Endothelial cell of umbilical vein (primary cell): ENCODE data around the gene DENND4A. TPM values are rescaled to one million over a fixed set of nuclear protein-coding genes. Genes with fewer than 3 reads are reported as not detected.

Experiments used
- BruUV-seq: library from RNA; stranded (reverse); fragments of 400-500 nt; replicated peaks from 2 replicates; lab custom pipeline; 2021; lab: Mats Ljungman, UMichigan
- CTCF ChIA-PET: fragments of 300-600, 350-600 bp; sonication (Branson Sonifier 250); formaldehyde crosslinking; loops from one replicate; lab custom pipeline; 2021; ENCODE audit warnings: antibody characterized with exemption, inconsistent platforms; lab: Charles Lee
- POLR2A ChIA-PET: fragments of 300-600, 350-600 bp; sonication (Branson Sonifier 250); formaldehyde crosslinking; loops from one replicate; lab custom pipeline; 2021; ENCODE audit warnings: antibody characterized with exemption, inconsistent platforms; lab: Charles Lee
- DNase-seq: peaks from one replicate; pipeline ENCODE4 v3.0.0-alpha.2; 2011; ENCODE audit warnings: low read depth, low spot score
- FAIRE-seq: peaks from 2 replicates; lab custom pipeline; 2011; peaks lifted over from hg19 to GRCh38; lab: Jason Lieb, UNC
- H2AFZ ChIP-seq: 2 replicates; pipeline ENCODE4 v1.6.0; 2012; ENCODE audit warnings: low read depth, low read length, control low read depth, inconsistent platforms
- H3K27ac ChIP-seq: 2 replicates; pipeline ENCODE4 v1.5.1; 2011; ENCODE audit warnings: low read depth, mild to moderate bottlenecking, control low read depth, low read length, moderate library complexity; ENCODE audit not compliant: insufficient read depth
- H3K27me3 ChIP-seq, 2 experiments: 2 replicates each; pipeline versions ENCODE4 v1.6.0 to v1.6.1; 2011; ENCODE audit warnings: low read length in 2 of 2, mixed read lengths in 1 of 2; ENCODE audit not compliant: control insufficient read depth in 2 of 2, insufficient read depth in 2 of 2
- H3K36me3 ChIP-seq, 2 experiments: 2 replicates in 1 of 2; 3 replicates in 1 of 2; pipeline ENCODE4 v1.5.1; 2011; ENCODE audit warnings: low read length in 2 of 2, mild to moderate bottlenecking in 1 of 2, moderate library complexity in 1 of 2; ENCODE audit not compliant: control insufficient read depth in 2 of 2, insufficient read depth in 2 of 2; ENCODE audit errors: extremely low read depth in 1 of 2
- H3K4me1 ChIP-seq: 3 replicates; pipeline ENCODE4 v1.5.1; 2011; ENCODE audit warnings: mild to moderate bottlenecking, low read length; ENCODE audit not compliant: control insufficient read depth, insufficient read depth; ENCODE audit errors: extremely low read depth
- H3K4me2 ChIP-seq: 2 replicates; pipeline ENCODE4 v1.6.1; 2011; ENCODE audit warnings: low read length, control low read depth, mixed read lengths; ENCODE audit not compliant: insufficient read depth
- H3K4me3 ChIP-seq, 3 experiments: fragments of 200-600 bp in 1 of 3; sonication (generic), shearing (Covaris generic) in 1 of 3; replicated peaks in 1 of 3; 2 replicates each; pipeline ENCODE4 v1.5.1; 2011 to 2016; ENCODE audit warnings: control low read depth in 3 of 3, low read length in 3 of 3, mild to moderate bottlenecking in 2 of 3, inconsistent platforms in 1 of 3, low read depth in 1 of 3, moderate library complexity in 1 of 3; ENCODE audit not compliant: insufficient read depth in 1 of 3
- H3K79me2 ChIP-seq: 2 replicates; pipeline ENCODE4 v1.6.0; 2012; ENCODE audit warnings: low read length, inconsistent platforms; ENCODE audit not compliant: control insufficient read depth, insufficient read depth
- H3K9ac ChIP-seq: replicated peaks from 2 replicates; pipeline ENCODE3; 2011; ENCODE audit warnings: low read length, control low read depth; ENCODE audit not compliant: insufficient read depth; ENCODE audit errors: extremely low read depth
- H3K9me1 ChIP-seq: replicated peaks from 3 replicates; pipeline ENCODE4 v1.6.0; 2011; ENCODE audit warnings: mild to moderate bottlenecking, low read length; ENCODE audit not compliant: control insufficient read depth, insufficient read depth; ENCODE audit errors: extremely low read depth
- H3K9me3 ChIP-seq: replicated peaks from 2 replicates; pipeline ENCODE4 v1.5.1; 2012; ENCODE audit warnings: low read length, inconsistent platforms; ENCODE audit not compliant: control insufficient read depth, insufficient read depth
- H4K20me1 ChIP-seq: replicated peaks from 2 replicates; pipeline ENCODE3; 2011; ENCODE audit warnings: mild to moderate bottlenecking, low read length; ENCODE audit not compliant: control insufficient read depth, insufficient read depth; ENCODE audit errors: extremely low read depth
- CTCF ChIP-seq, 2 donors: IDR thresholded peaks; 1 replicate in 1 of 2; 2 replicates in 1 of 2; pipeline ENCODE4 v1.5.1; 2011; ENCODE audit warnings: low read length in 2 of 2, mild to moderate bottlenecking in 2 of 2, moderate library complexity in 2 of 2, control low read depth in 1 of 2, inconsistent platforms in 1 of 2, low read depth in 1 of 2; ENCODE audit not compliant: insufficient read depth in 1 of 2; ENCODE audit errors: extremely low read depth in 1 of 2
- EZH2 ChIP-seq: IDR thresholded peaks from 2 replicates; pipeline ENCODE4 v1.6.1; 2012; ENCODE audit warnings: borderline replicate concordance, low read depth, mild to moderate bottlenecking, moderate library complexity, low read length, inconsistent platforms; ENCODE audit not compliant: severe bottlenecking
- FOS ChIP-seq: IDR thresholded peaks from 2 replicates; pipeline ENCODE4 v1.6.1; 2011; ENCODE audit warnings: mild to moderate bottlenecking, low read length, moderate library complexity, borderline replicate concordance; ENCODE audit not compliant: insufficient read depth
- GATA2 ChIP-seq: IDR thresholded peaks from 2 replicates; pipeline ENCODE4 v1.7.0; 2011; ENCODE audit warnings: low read depth, mild to moderate bottlenecking, moderate library complexity, mixed read lengths, low read length; ENCODE audit not compliant: insufficient read length, insufficient read depth
- JUN ChIP-seq: IDR thresholded peaks from 2 replicates; pipeline ENCODE4 v1.6.1; 2011; ENCODE audit warnings: borderline replicate concordance, low read depth; ENCODE audit not compliant: insufficient read length, insufficient read depth
- MAX ChIP-seq: IDR thresholded peaks from 2 replicates; pipeline ENCODE4 v1.6.1; 2011; ENCODE audit not compliant: insufficient read depth, insufficient read length
- MYC ChIP-seq: IDR thresholded peaks from one replicate; pipeline ENCODE4 v1.6.1; 2011; ENCODE audit warnings: mild to moderate bottlenecking, low read depth, low read length
- POLR2A ChIP-seq: IDR thresholded peaks from 2 replicates; pipeline ENCODE4 v1.6.1; 2012; ENCODE audit warnings: low read depth, mild to moderate bottlenecking, control low read depth, low read length
- POLR2AphosphoS5 ChIP-seq: IDR thresholded peaks from 2 replicates; pipeline ENCODE4 v1.6.1; 2012; ENCODE audit warnings: low read depth, mild to moderate bottlenecking, control low read depth, low read length, moderate library complexity; ENCODE audit not compliant: insufficient read depth
- dilution Hi-C: fragments of 300-500 bp; cut with MboI; formaldehyde crosslinking; loops from one replicate; pipeline ENCODE4 v1.15.0; 2019; ENCODE audit warnings: low sequenced_read_pairs; ENCODE audit not compliant: extremely low pct_ligation_motif_present
- intact Hi-C: fragments of 100-400 bp; cut with micrococcal nuclease; formaldehyde crosslinking; loops from one replicate; pipeline ENCODE4 v1.10.0; 2022
- polyA plus RNA-seq, 4 experiments: library from polyadenylated mRNA; depleted of rRNA in 3 of 4; stranded (reverse) in 3 of 4; unstranded in 1 of 4; fragments of >200 nt; gene quantifications; 2 replicates each; pipeline versions ENCODE4 v1.2.1 to v1.2.3, GENCODE V29; 2011 to 2012; ENCODE audit warnings: missing spikeins in 1 of 4
- total RNA-seq: library from RNA; stranded (reverse); gene quantifications from 2 replicates; pipeline ENCODE4 v1.2.3, GENCODE V29; 2021

The DENND4A gene
- total and polyA plus RNA-seq, 2 donors (not counting 3 experiments of a cell fraction or from before 2014, with no cell fraction given), result 5.7 to 22.2 TPM

DNA sequence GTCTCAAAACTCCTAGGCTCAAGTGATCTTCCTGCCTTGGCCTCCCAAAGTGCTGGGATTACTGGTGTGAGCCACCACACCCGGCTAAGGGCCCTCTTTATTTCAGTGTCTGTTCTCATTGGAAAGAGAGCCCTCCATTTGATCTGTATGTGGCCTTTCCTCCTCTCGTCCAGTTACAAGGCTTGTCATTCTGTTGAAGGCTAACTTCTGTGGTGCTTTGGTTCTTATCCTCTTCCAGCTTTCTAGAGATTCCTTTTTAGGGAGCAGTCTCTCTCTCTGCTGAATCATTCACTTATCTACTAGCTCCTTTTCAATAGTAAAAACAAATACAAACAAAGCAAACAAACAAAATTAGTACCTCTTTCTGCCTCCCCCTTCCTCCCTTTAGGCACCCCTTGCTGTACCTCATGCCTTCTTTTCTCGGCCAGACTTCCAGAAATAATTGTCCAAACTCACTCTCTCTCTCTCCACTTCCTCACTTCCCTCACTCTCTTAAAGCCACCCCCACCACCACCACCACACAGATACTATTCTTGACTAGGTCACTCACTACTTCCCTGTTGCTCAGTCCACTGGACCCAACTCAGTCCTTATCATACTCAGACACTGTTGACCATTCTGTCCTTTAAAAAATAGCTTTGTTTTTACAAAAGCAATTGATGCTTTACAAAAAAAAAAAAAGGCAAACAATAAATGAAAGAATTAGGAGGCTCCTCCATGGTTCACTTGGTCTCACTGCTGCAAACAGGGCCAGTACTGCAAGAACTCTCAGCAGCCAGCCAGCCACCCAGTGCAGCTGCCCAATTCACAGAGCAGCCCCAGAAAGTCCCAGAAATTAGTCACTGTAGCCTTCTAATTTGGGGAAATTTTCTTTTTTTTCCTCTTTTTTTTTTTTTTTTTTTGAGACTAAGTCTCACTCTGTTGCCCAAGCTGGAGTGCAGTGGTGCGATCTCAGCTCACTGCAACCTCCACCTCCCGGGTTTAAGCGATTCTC is 45.5 kb upstream of the DENND4A start:
- H3K9me1 ChIP-seq, result no peaks in the 10 kb centered on the region
- H3K27ac ChIP-seq, result no peak overlapping the region
- peaks cover 52% of the 10 kb centered on the region for H3K4me1 ChIP-seq
- DNase-seq (peak; percentile 16), FAIRE-seq (no peak)
- no peaks in the 10 kb centered on the region for H3K36me3 ChIP-seq
- intact Hi-C loops, result no loop called here
- BruUV-seq, result no TSS peak
- ChIA-PET POLR2A (interaction anchor here (0.6 to 0.7 kb wide), 2 partner anchors 63 to 86 kb away, joined by 5 to 8 read pairs; no protein-coding TSS in a partner anchor), CTCF (interaction anchor here (0.8 to 2.4 kb wide), 6 partner anchors 14 to 66 kb away, joined by 3 to 8 read pairs (median 3); partner anchors contain the start of gene RAB11A)
- no peaks in the 10 kb centered on the region for H3K27me3 ChIP-seq
- dilution Hi-C loops, result no loop called here
- H3K4me2 ChIP-seq, result no peak overlapping the region
- no peak overlapping the region for H3K4me3 ChIP-seq
- TF ChIP-seq MYC (no peak), JUN (no peak), POLR2AphosphoS5 (no peak), CTCF (IDR thresholded peaks at IDR 0.05; ENCODE audit: extremely low read depth in 1 of 2, insufficient read depth in 1 of 2, low read depth in 1 of 2, low read length in 2 of 2) (no peak), GATA2 (no peak), POLR2A (no peak), FOS (no peak), EZH2 (no peak), MAX (no peak)
- H3K9ac ChIP-seq, result no peak overlapping the region
- H3K79me2 ChIP-seq, result no peaks in the 10 kb centered on the region
- H2AFZ ChIP-seq, result peak overlapping the region; percentile 54
- no peaks in the 10 kb centered on the region for H4K20me1 ChIP-seq
- H3K9me3 ChIP-seq, result no peaks in the 10 kb centered on the region
